Measurements from ENCODE around the gene NDUFS3. TPM values are rescaled to one million over a fixed set of nuclear protein-coding genes. Genes with fewer than 3 reads are reported as not detected.

Gene NDUFS3
- total and polyA plus RNA-seq, 2 experiments from 2014 or later, result 108 to 168 TPM

GRCh38 chr11:47569646-47570045 lies 9.2 kb upstream of the NDUFS3 start:
- Histone ChIP-seq H3K79me2 (replicated peaks; ENCODE audit: insufficient read depth) (peaks cover 45% of the 10 kb centered on the region), H3K27ac (ENCODE audit: low read depth) (no peak overlapping the region), H3K9me2 (ENCODE audit: insufficient read depth) (no peaks in the 10 kb centered on the region), H3K4me3 (no peak overlapping the region), H3K36me3 (ENCODE audit: insufficient read depth) (peaks cover 23% of the 10 kb centered on the region), H4K20me1 (replicated peaks; ENCODE audit: insufficient read depth) (peaks cover 13% of the 10 kb centered on the region), H2AFZ (no peak overlapping the region), H3K4me2 (no peak overlapping the region), H3K4me1 (ENCODE audit: insufficient read depth) (peaks cover 3% of the 10 kb centered on the region; the same call in 1 of the 2 replicates), H3F3A (replicated peaks; ENCODE audit: low read depth) (peaks cover 11% of the 10 kb centered on the region; the same call in 1 of the 2 replicates), H3K27me3 (ENCODE audit: insufficient read depth) (no peaks in the 10 kb centered on the region)
- TF ChIP-seq ZNF462 (CRISPR knock-in tag; IDR thresholded peaks at IDR 0.05) (no peak), JUNB (IDR thresholded peaks at IDR 0.05; ENCODE audit: unreplicated experiment) (no peak), NANOG (IDR thresholded peaks at IDR 0.05; ENCODE audit: borderline replicate concordance) (no peak), ZNF331 (CRISPR knock-in tag; IDR thresholded peaks at IDR 0.05; ENCODE audit: low read depth) (no peak), STAT1 (IDR thresholded peaks at IDR 0.05; ENCODE audit: unreplicated experiment) (no peak), CTCF (conservative IDR thresholded peaks at IDR 0.05; ENCODE audit: low read depth in 2 of 2) (no peak), POLR2AphosphoS5 (IDR thresholded peaks at IDR 0.05; ENCODE audit: low read depth) (no peak), ZNF114 (CRISPR knock-in tag; IDR thresholded peaks at IDR 0.05) (no peak), ETS1 (IDR thresholded peaks at IDR 0.05) (no peak), EZH2 (IDR thresholded peaks at IDR 0.05; ENCODE audit: low read depth, unreplicated experiment) (no peak), EZH2phosphoT487 (IDR thresholded peaks at IDR 0.05; ENCODE audit: unreplicated experiment) (no peak), CREB1 (CRISPR knock-in tag; IDR thresholded peaks at IDR 0.05; ENCODE audit: low read depth) (no peak), REST (IDR thresholded peaks at IDR 0.05; ENCODE audit: unreplicated experiment) (no peak)
- Mint-ChIP-seq H3K4me3 (no peak overlapping the region), H3K27ac (no peak overlapping the region), H3K9me3 (peaks cover 2% of the 10 kb centered on the region; the same call in 1 of the 3 replicates), H3K27me3 (ENCODE audit: insufficient read depth, low read depth, poor library complexity) (peaks cover 7% of the 10 kb centered on the region), H3K4me1 (peaks cover 8% of the 10 kb centered on the region), H3K36me3 (ENCODE audit: low read depth) (peaks cover 52% of the 10 kb centered on the region)
- ATAC-seq (no peak), DNase-seq (ENCODE audit: low spot score) (no peak)

Data from GM23338 (cell line).